HG02852 (cell line): ENCODE results near the gene PKM.
"Not testable (repeated sequence)": the region's sequence is repeated elsewhere in the genome, so short reads cannot be mapped to it uniquely, and the experiment has no call there.

Experiments used
- ATAC-seq: cut with Tn5 transposase; IDR thresholded peaks from one replicate; pipeline ENCODE4 v1.9.1; 2021; ENCODE audit warnings: mild to moderate bottlenecking, moderate library complexity; ENCODE audit not compliant: unreplicated experiment

Gene PKM

GRCh38 chr15:72231066-72231832, at the start of gene PKM:
PKM (minus strand) TSS chr15:72231190; CDS start chr15:72219097, 12,093 bp downstream.
- ATAC-seq: peak; percentile 36

GRCh38 chr15:72280751-72281150, 49.8 kb upstream of the PKM start:
- ATAC-seq: no peak

- no peak for ATAC-seq
These were observed 47.7 kb upstream of the PKM start for GRCh38 chr15:72278737-72279136.

GRCh38 chr15:72276326-72276700, 45.3 kb upstream of the PKM start:
- ATAC-seq: no peak

- ATAC-seq: not testable (repeated sequence)
These were observed 44.8 kb upstream of the PKM start for GRCh38 chr15:72275635-72276325.

GRCh38 chr15:72272997-72273352, 42.0 kb upstream of the PKM start:
- ATAC-seq: no peak

- peak; percentile 94 for ATAC-seq
These were observed 41.4 kb upstream of the PKM start, which contains the start of gene PARP6 for GRCh38 chr15:72272213-72272996. PARP6 (minus strand) TSS chr15:72272554; CDS start chr15:72267477, 5,077 bp downstream.

GRCh38 chr15:72271895-72272212, 40.9 kb upstream of the PKM start:
- ATAC-seq: peak; percentile 8

GRCh38 chr15:72271221-72271620, 40.2 kb upstream of the PKM start:
- no peak for ATAC-seq

- no peak for ATAC-seq
These were observed 38.7 kb upstream of the PKM start for GRCh38 chr15:72269739-72270138.

GRCh38 chr15:72265031-72265430, 34.0 kb upstream of the PKM start:
- ATAC-seq: no peak

- no peak for ATAC-seq
These were observed 21.8 kb upstream of the PKM start for GRCh38 chr15:72252663-72253299.

GRCh38 chr15:72249142-72249810, 18.3 kb upstream of the PKM start:
- ATAC-seq: no peak

- ATAC-seq: no peak
These were observed 17.5 kb upstream of the PKM start for GRCh38 chr15:72248514-72248913.

GRCh38 chr15:72242775-72243370, 11.9 kb upstream of the PKM start:
- no peak for ATAC-seq

GRCh38 chr15:72239652-72240051, 8.7 kb upstream of the PKM start:
- no peak for ATAC-seq

GRCh38 chr15:72238586-72238985, 7.6 kb upstream of the PKM start:
- ATAC-seq: no peak

GRCh38 chr15:72237853-72238224, 6.8 kb upstream of the PKM start:
- no peak for ATAC-seq

- peak; percentile 72 for ATAC-seq
These were observed 6.3 kb upstream of the PKM start for GRCh38 chr15:72237029-72237852.
